Measurements from ENCODE around the gene AP4B1.

Gene AP4B1

GRCh38 chr1:113891631-113892220, 12.9 kb downstream of the AP4B1 start:
- DNase-seq = no peak

DNA sequence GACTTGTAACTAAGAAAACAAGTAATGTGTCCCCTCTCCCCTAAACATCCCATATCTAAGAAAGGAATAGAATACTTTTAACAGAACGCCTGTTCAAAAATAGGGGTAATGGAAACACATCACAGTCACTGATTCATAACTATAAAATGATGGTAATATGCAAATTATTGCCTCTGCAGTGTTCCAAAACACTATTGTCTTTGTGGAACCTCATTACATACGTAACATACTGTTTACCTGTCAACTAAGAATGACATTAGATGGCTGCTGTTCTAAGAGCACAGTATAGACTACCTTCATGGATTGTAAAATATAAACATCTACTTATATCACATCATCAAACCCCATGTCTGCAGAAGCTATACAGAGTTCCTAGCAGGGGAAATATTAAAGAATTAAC, 13.8 kb downstream of the AP4B1 start:
- no peak for DNase-seq

GRCh38 chr1:113887402-113888175, 17.0 kb downstream of the AP4B1 start, which contains the start of gene BCL2L15:
TSS of gene BCL2L15 (minus strand) at chr1:113887581. CDS start at chr1:113887375, 206 bp downstream.
- DNase-seq = no peak

- no peak for DNase-seq
Observed at GRCh38 chr1:113886417-113887401, 17.9 kb downstream of the AP4B1 start.

- DNase-seq = no peak
Observed at GRCh38 chr1:113881661-113882060, 22.9 kb downstream of the AP4B1 start.

DNA sequence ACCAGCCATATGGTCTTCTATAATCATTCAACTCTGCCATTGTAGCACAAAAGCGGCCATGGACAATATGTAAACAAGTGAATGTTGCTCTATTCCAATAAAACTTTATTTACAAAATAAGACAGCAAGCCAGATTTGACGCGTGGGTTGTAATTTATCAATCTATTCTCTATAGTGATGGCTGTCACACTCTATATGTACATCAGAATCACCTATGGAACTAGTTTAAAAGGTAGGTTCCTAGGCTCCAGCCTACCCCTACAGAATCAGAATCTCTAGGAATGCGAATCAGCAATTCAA, 24.9 kb downstream of the AP4B1 start:
- DNase-seq = no peak

DNA sequence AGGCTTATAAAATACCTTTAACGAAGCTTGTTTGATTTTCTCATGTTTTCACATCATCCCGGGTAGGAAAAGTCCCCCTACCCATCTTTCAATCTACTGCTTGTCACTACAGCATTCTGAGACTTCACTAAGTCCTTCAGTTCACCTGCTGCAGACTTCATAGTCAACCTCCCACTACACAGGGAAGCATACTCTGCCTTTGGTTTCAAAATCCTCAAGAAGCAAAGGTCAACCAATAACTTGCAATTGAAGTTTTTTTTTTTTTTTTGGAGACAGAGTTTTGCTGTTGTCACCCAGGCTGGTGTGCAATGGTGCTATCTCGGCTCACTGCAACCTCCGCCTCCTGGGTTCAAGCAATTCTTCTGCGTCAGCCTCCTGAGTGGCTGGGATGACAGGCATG, 28.4 kb downstream of the AP4B1 start:
- no peak for DNase-seq

- no peak for DNase-seq
Observed at GRCh38 chr1:113875714-113876113, 28.9 kb downstream of the AP4B1 start.

- peak; percentile 76 for DNase-seq
Observed at GRCh38 chr1:113874012-113874879, 30.4 kb downstream of the AP4B1 start.

DNA sequence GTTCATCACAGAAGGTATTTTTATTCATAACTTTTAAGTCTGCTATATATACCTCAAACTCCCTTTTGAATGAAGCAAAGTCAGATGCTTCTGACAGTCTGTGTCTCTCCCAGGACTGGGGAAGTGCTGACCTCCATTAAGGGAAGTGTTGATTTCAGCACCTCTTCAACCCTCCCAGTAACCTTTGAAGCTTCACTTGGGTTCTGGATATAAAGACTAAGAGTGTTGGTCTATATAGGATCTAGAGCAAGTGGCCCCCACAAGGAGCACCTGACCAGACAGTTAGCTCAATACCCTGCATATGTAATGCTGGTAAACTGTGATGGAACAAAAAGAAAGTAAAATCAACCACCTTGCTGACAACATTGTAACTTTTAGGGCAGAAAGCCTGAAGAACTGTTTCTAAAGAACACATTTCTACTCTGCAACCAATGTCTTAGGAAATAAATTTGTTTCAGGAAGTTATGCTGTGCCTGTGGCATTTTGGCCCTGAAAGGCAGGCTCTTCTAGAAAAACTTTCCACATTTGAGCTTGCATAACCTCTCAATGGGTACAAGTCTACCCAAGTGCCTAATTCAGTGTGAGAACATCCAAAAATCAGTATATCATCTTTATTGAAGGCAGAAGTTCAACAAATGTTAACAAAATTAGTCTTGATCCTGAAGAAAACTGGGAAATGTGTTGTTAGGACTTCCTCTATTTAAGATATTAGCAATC, 32.2 kb downstream of the AP4B1 start:
- peak; percentile 2 for DNase-seq

DNA sequence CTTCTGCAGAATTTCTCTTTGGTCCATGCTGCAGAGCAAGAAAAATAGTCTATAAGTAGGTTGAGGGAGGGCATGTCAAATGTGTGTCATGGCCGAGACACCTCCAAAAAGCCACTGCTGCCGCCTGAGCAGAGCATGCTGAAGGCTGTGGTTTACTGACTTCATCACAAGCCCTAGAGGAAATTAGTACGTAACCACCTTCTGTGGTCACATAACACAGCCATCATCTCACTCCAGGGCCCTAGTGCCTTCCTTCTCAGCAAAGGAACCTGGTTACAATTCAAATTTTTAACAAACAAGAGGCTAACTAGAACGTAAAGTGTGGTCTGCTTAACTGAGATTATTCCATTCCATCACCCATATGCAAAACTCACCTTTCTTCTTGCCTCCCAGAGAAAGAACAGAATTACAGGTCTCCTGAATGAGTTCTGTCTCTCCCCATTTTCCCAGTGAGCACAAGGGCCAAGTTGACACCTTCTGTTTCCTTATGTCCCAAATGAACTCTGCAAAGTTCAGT, 32.9 kb downstream of the AP4B1 start, which contains the start of gene PTPN22:
Gene PTPN22 (minus strand): TSS at position 116 of the 517 bp plus-strand sequence.
- peak; percentile 59 for DNase-seq

GRCh38 chr1:113870778-113871177, 33.8 kb downstream of the AP4B1 start:
- no peak for DNase-seq

DNA sequence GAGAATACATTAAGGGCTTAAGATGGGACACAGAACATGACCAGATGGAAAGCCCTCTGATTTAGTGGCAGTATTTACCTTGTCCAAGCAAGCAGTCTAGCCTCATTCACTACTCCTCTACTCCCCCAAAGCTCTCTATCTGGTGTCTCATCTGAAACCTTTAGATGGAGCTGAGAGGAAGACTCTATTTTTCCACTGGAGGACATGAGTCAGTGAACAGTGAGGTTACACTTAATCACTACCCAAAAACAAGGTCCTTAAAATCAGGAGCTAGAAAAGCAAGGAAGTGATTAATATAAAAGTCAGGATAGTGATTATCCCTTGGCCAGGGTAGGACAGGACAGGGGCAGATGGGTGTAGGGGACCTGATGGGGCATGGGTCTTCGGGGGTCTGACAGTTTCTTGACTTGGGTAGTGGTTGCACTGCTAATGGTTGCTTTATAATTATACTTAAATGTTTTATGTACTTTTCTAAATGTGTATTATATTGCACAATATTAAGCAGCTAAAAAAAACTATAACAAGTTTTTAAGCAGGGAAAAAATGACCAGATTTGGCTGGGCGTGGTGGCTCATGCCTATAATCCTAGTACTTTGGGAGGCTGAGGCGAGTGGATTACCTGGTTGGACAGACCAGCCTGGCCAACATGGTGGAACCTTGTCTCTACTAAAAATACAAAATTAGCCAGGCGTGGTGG, 36.1 kb downstream of the AP4B1 start:
- DNase-seq = peak; percentile 48

- no peak for DNase-seq
Observed at GRCh38 chr1:113861641-113862040, 43.0 kb downstream of the AP4B1 start.

GRCh38 chr1:113860891-113861290, 43.7 kb downstream of the AP4B1 start:
- peak; percentile 64 for DNase-seq

- no peak for DNase-seq
Observed at GRCh38 chr1:113859478-113860175, 45.0 kb downstream of the AP4B1 start.

DNA sequence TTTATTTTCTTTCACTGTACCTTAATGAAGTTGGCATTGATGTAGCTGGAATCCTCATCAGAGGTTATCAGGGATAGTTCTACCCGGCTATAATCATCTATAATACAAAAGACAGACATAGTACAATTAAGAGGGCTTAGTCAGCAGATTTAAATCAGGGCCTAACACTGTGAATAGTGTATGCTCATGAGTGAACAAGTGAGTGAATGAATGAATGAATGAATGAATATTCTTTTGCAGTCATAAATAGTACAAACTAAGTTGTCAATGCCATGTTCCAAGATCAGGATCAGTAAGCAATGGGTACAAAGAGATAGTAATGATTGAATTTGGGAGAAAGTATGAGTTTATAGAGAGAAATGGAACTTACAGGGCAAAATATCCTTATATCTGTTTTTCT, 45.6 kb downstream of the AP4B1 start:
- DNase-seq = no peak

DNA sequence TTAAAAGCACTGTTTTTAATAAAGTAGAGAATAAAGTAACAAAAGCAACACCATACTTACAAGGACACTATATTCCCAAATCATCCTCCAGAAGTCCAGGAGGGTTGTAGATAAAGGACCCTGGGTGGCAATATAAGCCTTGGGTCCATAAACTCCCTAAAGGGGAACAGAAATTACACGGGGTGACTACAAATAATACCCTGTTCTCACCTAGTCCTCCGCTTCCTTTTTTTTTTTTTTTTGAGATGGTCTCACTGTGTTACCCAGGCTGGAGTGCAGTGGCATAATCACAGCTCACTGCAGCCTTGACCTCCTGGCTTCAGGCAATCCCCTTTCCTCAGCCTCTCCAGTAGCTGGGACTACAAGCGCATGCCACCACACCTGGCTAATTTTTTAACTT, 46.2 kb downstream of the AP4B1 start:
- no peak for DNase-seq

- DNase-seq = no peak
Observed at GRCh38 chr1:113857776-113858175, 46.8 kb downstream of the AP4B1 start.

DNA sequence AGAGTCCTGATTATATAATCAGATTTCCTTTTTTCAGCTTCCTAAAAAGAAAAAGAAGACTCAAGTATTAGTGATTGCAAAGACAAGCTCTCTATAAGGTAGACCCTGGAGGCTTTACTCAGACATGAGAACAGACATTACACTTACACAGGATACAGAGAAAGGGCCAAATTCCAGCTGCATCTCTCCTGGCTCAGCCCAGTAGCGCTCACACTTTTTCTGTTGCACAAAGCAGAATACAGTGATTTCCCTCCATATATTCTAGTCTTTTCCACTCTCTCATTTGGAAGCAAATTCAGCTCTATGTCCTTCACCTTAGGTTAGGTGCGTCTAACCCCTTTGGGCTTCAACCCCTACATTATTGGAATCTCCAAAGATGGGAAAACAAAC, 48.2 kb downstream of the AP4B1 start:
- DNase-seq = no peak
